ENCODE results near the gene NCAPG.

NCAPG gene

GRCh38 chr4:17884063-17884462, 73.3 kb downstream of the NCAPG start:
- DNase-seq, result no peak

- DNase-seq, result no peak
Measured at GRCh38 chr4:17884511-17884910, 73.7 kb downstream of the NCAPG start.

- DNase-seq, result no peak
Measured at GRCh38 chr4:17889692-17890091, 78.9 kb downstream of the NCAPG start.

- no peak for DNase-seq
Measured at GRCh38 chr4:17894421-17894820, 83.6 kb downstream of the NCAPG start.

Data from RPMI8226 (cell line).